Measurements from ENCODE around the gene PITPNM3. TPM values are rescaled to one million over a fixed set of nuclear protein-coding genes. Genes with fewer than 3 reads are reported as not detected.

PITPNM3 gene
- total and polyA plus RNA-seq, 2 of the 8 experiments (the other 6 are each of a cell fraction or from before 2014, with no cell fraction given), result 1.7 to 3.1 TPM

DNA sequence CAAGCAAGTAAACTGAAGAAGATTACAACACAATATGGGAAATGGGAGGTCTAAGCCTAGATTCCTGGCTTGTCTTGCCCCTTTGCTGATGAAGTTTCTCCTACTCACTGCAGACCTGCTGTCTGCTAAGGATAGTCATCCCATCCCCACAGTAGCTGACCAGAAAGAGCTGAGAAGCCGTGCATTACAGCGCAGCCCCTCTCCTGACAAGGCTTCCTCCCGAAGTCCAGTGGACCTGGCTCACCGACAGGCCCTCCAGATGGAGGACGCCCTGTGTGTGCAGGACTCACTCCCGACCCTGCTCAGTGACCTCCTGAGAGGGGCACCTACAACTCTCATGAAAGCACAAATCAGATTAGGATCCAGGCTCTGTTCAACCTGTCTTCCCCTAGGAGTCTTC lies 48.8 kb upstream of the PITPNM3 start:
- DNase-seq (ENCODE audit: low read depth in 1 of 2, low spot score in 2 of 2), result no peak
- Histone ChIP-seq H2AFZ (ENCODE audit: low read length) (no peak overlapping the region), H3K9ac (replicated peaks in 1 of 4; ENCODE audit: extremely low read depth in 1 of 4, low read depth in 3 of 4, low read length in 3 of 4) (no peak overlapping the region), H3K14ac (ENCODE audit: insufficient read length) (no peak overlapping the region), H2BK12ac (ENCODE audit: low read depth, low read length) (no peak overlapping the region), H3K9me3 (ENCODE audit: insufficient read depth in 2 of 2, low read depth in 1 of 2, low read length in 1 of 2) (no peaks in the 10 kb centered on the region), H3K27ac (ENCODE audit: low read depth, low read length) (no peak overlapping the region), H4K5ac (ENCODE audit: insufficient read length, low read depth, low read length) (no peak overlapping the region), H3K79me2 (ENCODE audit: control insufficient read depth in 1 of 2, insufficient read depth in 2 of 2, low read length in 2 of 2) (no peaks in the 10 kb centered on the region), H4K20me1 (replicated peaks in 1 of 2; ENCODE audit: control insufficient read depth in 1 of 2, insufficient read depth in 2 of 2, low read length in 2 of 2) (peaks cover 0 to 2% of the 10 kb centered on the region in 2 experiments), H2BK120ac (replicated peaks; ENCODE audit: low read depth, low read length) (no peak overlapping the region), H2AK5ac (ENCODE audit: low read depth, low read length) (no peak overlapping the region), H3K4me2 (ENCODE audit: insufficient read depth in 1 of 2, low read depth in 2 of 2, low read length in 2 of 2) (no peak overlapping the region), H3K79me1 (ENCODE audit: low read depth, low read length) (no peaks in the 10 kb centered on the region), H3K18ac (ENCODE audit: extremely low read depth, low read length) (no peak overlapping the region), H2BK15ac (ENCODE audit: low read length) (no peak overlapping the region), H4K8ac (ENCODE audit: extremely low read depth, insufficient read depth, low read length) (no peak overlapping the region), H3K56ac (replicated peaks; ENCODE audit: insufficient read length, low read depth, low read length) (no peak overlapping the region), H3K4me1 (replicated peaks in 1 of 4; ENCODE audit: control insufficient read depth in 3 of 4, insufficient read depth in 4 of 4, low read length in 3 of 4) (no peaks in the 10 kb centered on the region), H3K4me3 (ENCODE audit: extremely low read depth in 1 of 4, insufficient read depth in 2 of 4, low read depth in 3 of 4, low read length in 4 of 4) (no peak overlapping the region), H3K27me3 (replicated peaks in 1 of 4; ENCODE audit: control insufficient read depth in 3 of 4, extremely low read depth in 1 of 4, insufficient read depth in 3 of 4, low read length in 3 of 4) (no peaks in the 10 kb centered on the region), H2BK5ac (ENCODE audit: low read depth, low read length) (no peak overlapping the region), H2BK20ac (ENCODE audit: low read length) (no peak overlapping the region), H3K4ac (replicated peaks; ENCODE audit: insufficient read length, low read depth, low read length) (no peak overlapping the region), H3K23ac (ENCODE audit: insufficient read length) (no peak overlapping the region), H4K91ac (replicated peaks; ENCODE audit: insufficient read length, low read length) (no peak overlapping the region), H3K23me2 (ENCODE audit: low read depth, low read length) (no peaks in the 10 kb centered on the region; the same call in 1 of the 2 replicates), H3K36me3 (ENCODE audit: control insufficient read depth in 2 of 4, insufficient read depth in 4 of 4, low read length in 3 of 4) (peaks cover 17 to 48% (median 43%) of the 10 kb centered on the region in 4 experiments; a peak in 7 of 8 replicates)
- no peak for FAIRE-seq
- 99% methylated on average over 6 of the region's 6 CpGs; no CpG with 5 or more reads in 1 of the 2 experiments for WGBS, 2 experiments (ENCODE audit: extremely low coverage in 1 of 2, insufficient coverage in 1 of 2, insufficient read length in 1 of 2, insufficient replicate concordance in 2 of 2, low coverage in 1 of 2, low lambda C conversion rate in 2 of 2, missing lambda C conversion rate in 1 of 2)
- POLR2A ChIA-PET (ENCODE audit: partially characterized antibody), result no interaction called here
- CTCF ChIA-PET (ENCODE audit: partially characterized antibody), result interaction anchor here (1.2 to 1.4 kb wide), 3 partner anchors 30 to 170 kb away, joined by 3 read pairs; partner anchors contain the start of gene AIPL1
- TF ChIP-seq POLR2AphosphoS5 (IDR thresholded peaks at IDR 0.05; ENCODE audit: low read depth, low read length) (no peak), FOSL1 (IDR thresholded peaks at IDR 0.05; ENCODE audit: insufficient read depth, low read depth, low read length) (no peak), TAF1 (IDR thresholded peaks at IDR 0.05; ENCODE audit: low read depth, low read length) (no peak), SIX5 (IDR thresholded peaks at IDR 0.05; ENCODE audit: low read depth, low read length) (no peak), EGR1 (IDR thresholded peaks at IDR 0.05; ENCODE audit: borderline replicate concordance, low read depth, low read length) (no peak), SAP30 (IDR thresholded peaks at IDR 0.05; ENCODE audit: insufficient read depth, insufficient replicate concordance, low read length) (no peak)
- TF ChIP-seq, protein P1, sequence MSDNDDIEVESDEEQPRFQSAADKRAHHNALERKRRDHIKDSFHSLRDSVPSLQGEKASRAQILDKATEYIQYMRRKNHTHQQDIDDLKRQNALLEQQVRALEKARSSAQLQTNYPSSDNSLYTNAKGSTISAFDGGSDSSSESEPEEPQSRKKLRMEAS (IDR thresholded peaks at IDR 0.05), result no peak
